T-helper 1 cell (primary cell): ENCODE measurements around the gene PUM1.
A peak's percentile ranks its signal among the peaks of the same experiment; 100 is the strongest.
"Not testable (repeated sequence)": the region's sequence is repeated elsewhere in the genome, so short reads cannot be mapped to it uniquely, and the experiment has no call there.

Source experiments
- DNase-seq, 5 donors: peaks; one replicate each; pipeline ENCODE4 v3.0.0-alpha.2; 2012 to 2020

PUM1 gene

GRCh38 chr1:30995990-30996612 lies 69.4 kb downstream of the PUM1 start:
- no peak for DNase-seq

- DNase-seq = no peak
These were observed 73.5 kb downstream of the PUM1 start for GRCh38 chr1:30991862-30992606.

- DNase-seq = no peak
These were observed 74.9 kb downstream of the PUM1 start for GRCh38 chr1:30990591-30990990.

GRCh38 chr1:30988045-30988444 lies 77.5 kb downstream of the PUM1 start:
- no peak for DNase-seq

- DNase-seq = no peak
These were observed 78.8 kb downstream of the PUM1 start for GRCh38 chr1:30986755-30987154.

GRCh38 chr1:30984991-30985503 lies 80.5 kb downstream of the PUM1 start:
- no peak for DNase-seq

- no peak for DNase-seq
These were observed 81.2 kb downstream of the PUM1 start for GRCh38 chr1:30984165-30984889.

GRCh38 chr1:30982937-30983336 lies 82.6 kb downstream of the PUM1 start:
- no peak for DNase-seq

GRCh38 chr1:30982431-30982830 lies 83.1 kb downstream of the PUM1 start:
- DNase-seq = no peak

GRCh38 chr1:30981172-30981571 lies 84.3 kb downstream of the PUM1 start:
- no peak for DNase-seq

- DNase-seq = peak in 1 of 5 donors; percentile 53
These were observed 88.0 kb downstream of the PUM1 start for GRCh38 chr1:30977511-30977910.

- DNase-seq = peak in 1 of 5 donors; percentile 11
These were observed 88.4 kb downstream of the PUM1 start for GRCh38 chr1:30977105-30977504.

- no peak for DNase-seq
These were observed 89.4 kb downstream of the PUM1 start for GRCh38 chr1:30976143-30976542.

GRCh38 chr1:30975217-30975616 lies 90.3 kb downstream of the PUM1 start:
- no peak for DNase-seq

- DNase-seq = no peak
These were observed 91.0 kb downstream of the PUM1 start for GRCh38 chr1:30974536-30974935.

- DNase-seq = not testable (repeated sequence)
These were observed 93.2 kb downstream of the PUM1 start for GRCh38 chr1:30972349-30972748.

GRCh38 chr1:30971496-30971895 lies 94.0 kb downstream of the PUM1 start:
- DNase-seq = no peak

- DNase-seq = no peak
These were observed 95.6 kb downstream of the PUM1 start for GRCh38 chr1:30969903-30970302.

GRCh38 chr1:30968220-30968971 lies 97.1 kb downstream of the PUM1 start:
- DNase-seq = no peak

GRCh38 chr1:30966690-30967369 lies 98.7 kb downstream of the PUM1 start:
- no peak for DNase-seq

GRCh38 chr1:30965924-30966599 lies 99.5 kb downstream of the PUM1 start:
- no peak for DNase-seq

- DNase-seq = no peak
These were observed 100.8 kb downstream of the PUM1 start for GRCh38 chr1:30964706-30965105.
